ENCODE data around the gene RORC. TPM values are rescaled to one million over a fixed set of nuclear protein-coding genes. Genes with fewer than 3 reads are reported as not detected.

Gene RORC
- total and polyA plus RNA-seq, 12 donors: 4.0 to 21.0 (median 13.3) TPM

DNA sequence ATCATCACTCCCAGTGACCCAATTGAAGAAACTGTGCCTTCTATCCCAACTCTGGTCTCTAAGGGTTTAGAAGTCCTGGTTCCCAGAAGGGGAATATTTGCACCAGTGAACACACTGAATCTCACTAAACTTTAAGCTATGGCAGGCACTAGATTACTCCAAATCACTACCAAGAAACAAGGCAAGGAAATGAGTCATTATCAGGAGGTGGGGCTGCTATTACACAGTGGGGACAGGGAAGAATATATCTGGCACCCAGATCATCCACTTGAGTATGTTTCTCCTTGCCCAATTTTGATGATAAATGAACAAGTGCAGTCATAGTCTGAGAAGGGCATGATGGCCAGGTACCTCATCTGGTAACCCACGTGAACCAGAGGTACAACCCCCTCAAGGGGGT lies 75.3 kb downstream of the RORC start:
- DNase-seq (no peak), ATAC-seq (no peak)
- no peak for TF ChIP-seq CTCF (IDR thresholded peaks at IDR 0.05)
- Histone ChIP-seq H3K4me1 (no peaks in the 10 kb centered on the region), H3K27ac (no peak overlapping the region), H3K27me3 (no peaks in the 10 kb centered on the region), H3K36me3 (peaks cover 0 to 54% (median 25%) of the 10 kb centered on the region in 9 donors), H3K4me3 (no peak overlapping the region), H3K9me3 (no peaks in the 10 kb centered on the region)
- intact Hi-C loops (cut with DNase I): loop anchor here in 1 of 10 donors (10.0 kb wide), 1 partner anchor 49 kb away; the partner anchor contains the start of gene LINGO4
- WGBS, 2 donors: 77 to 86% methylated on average over 1 of the region's 1 CpG

Other genes with a start within 250 kb of the RORC start
- gene SNX27, start 219.8 kb downstream of the RORC start, total RNA-seq: 10 to 100 TPM; 26.9 to 37.8 (median 33.4) TPM
- gene SNX27, start 219.8 kb downstream of the RORC start, polyA plus RNA-seq: 1 to 10 TPM; 6.5 to 7.1 TPM
- gene CELF3, start 115.0 kb downstream of the RORC start, total RNA-seq: not detected
- gene CELF3, start 115.0 kb downstream of the RORC start, polyA plus RNA-seq: under 1 TPM in 1 of 2 donors, not detected in 1; 0.04 TPM
- 10 to 100 TPM in 2 of 10 donors, 1 to 10 TPM in 8; 3.4 to 11.4 (median 7.1) TPM for gene RIIAD1, start 110.3 kb downstream of the RORC start, total RNA-seq
- gene RIIAD1, start 110.3 kb downstream of the RORC start, polyA plus RNA-seq: 1 to 10 TPM in 1 of 2 donors, not detected in 1; 5.5 TPM
- 10 to 100 TPM; 39.9 to 53.4 (median 46.4) TPM for gene MRPL9, start 68.3 kb downstream of the RORC start, total RNA-seq
- 10 to 100 TPM; 55.2 to 57.7 TPM for gene MRPL9, start 68.3 kb downstream of the RORC start, polyA plus RNA-seq
- 1 to 10 TPM; 3.4 to 7.6 (median 5.1) TPM for gene TDRKH, start 41.3 kb downstream of the RORC start, total RNA-seq
- gene TDRKH, start 41.3 kb downstream of the RORC start, polyA plus RNA-seq: 1 to 10 TPM; 3.6 to 4.9 TPM
- 1 to 10 TPM in 3 of 10 donors, under 1 TPM in 7; 0.17 to 2.7 (median 0.71) TPM for gene LINGO4, start 26.4 kb downstream of the RORC start, total RNA-seq
- under 1 TPM; 0.10 to 0.51 TPM for gene LINGO4, start 26.4 kb downstream of the RORC start, polyA plus RNA-seq
- gene C2CD4D, start 8.0 kb upstream of the RORC start, total RNA-seq: not detected
- gene C2CD4D, start 8.0 kb upstream of the RORC start, polyA plus RNA-seq: under 1 TPM in 1 of 2 donors, not detected in 1; 0.04 TPM
- under 1 TPM in 1 of 10 donors, not detected in 9; 0.25 TPM for gene THEM5, start 21.9 kb upstream of the RORC start, total RNA-seq
- gene THEM5, start 21.9 kb upstream of the RORC start, polyA plus RNA-seq: not detected
- gene THEM4, start 77.7 kb upstream of the RORC start, total RNA-seq: 10 to 100 TPM; 14.5 to 18.6 (median 16.2) TPM
- gene THEM4, start 77.7 kb upstream of the RORC start, polyA plus RNA-seq: 10 to 100 TPM; 13.9 to 32.5 TPM
- 100 to 1,000 TPM in 9 of 10 donors, 10 to 100 TPM in 1; 71.3 to 519 (median 235) TPM for gene S100A10, start 162.1 kb upstream of the RORC start, total RNA-seq
- 100 to 1,000 TPM; 319 to 412 TPM for gene S100A10, start 162.1 kb upstream of the RORC start, polyA plus RNA-seq
- gene S100A11, start 205.2 kb upstream of the RORC start, total RNA-seq: 100 to 1,000 TPM in 2 of 10 donors, 10 to 100 TPM in 8; 41.4 to 215 (median 51.6) TPM
- 100 to 1,000 TPM; 477 to 593 TPM for gene S100A11, start 205.2 kb upstream of the RORC start, polyA plus RNA-seq